GDM1 (cell line): Measurements from ENCODE around the gene HDAC9.
A peak's percentile ranks its signal among the peaks of the same experiment; 100 is the strongest.

Source experiments
- DNase-seq: peaks from one replicate; lab custom pipeline; 2025; lab: John Stamatoyannopoulos, UW

The HDAC9 gene

DNA sequence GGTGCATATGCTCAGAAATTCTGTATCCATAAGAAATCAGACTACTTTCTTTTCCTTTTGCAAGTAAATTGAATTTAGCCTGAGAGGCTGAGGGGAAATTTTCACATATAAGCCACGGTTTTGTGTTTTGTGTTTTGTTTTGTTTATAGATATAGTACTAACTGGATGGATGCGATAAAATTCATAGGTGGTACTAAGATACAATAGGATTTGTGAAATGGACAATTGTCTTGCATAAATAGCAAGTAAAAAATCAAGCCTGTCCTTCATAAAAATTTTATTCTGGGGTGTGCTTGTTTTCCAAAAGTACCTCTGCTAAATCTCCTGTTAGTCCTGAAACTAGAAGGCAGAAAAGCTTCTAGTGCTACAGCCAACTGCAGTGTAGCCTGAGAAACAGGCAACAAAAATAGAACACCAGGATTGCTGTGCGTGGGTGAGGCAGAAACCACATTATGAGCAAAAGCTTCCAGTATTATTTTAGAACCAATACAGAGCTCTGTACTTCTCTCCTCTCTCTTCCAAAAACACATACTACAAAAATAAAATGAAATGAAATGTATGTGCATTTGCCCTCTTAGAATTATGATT, 634 bp upstream of the HDAC9 start:
- peak; percentile 5 for DNase-seq

- DNase-seq: no peak
These were observed 772 bp downstream of the HDAC9 start for GRCh38 chr7:18496341-18496700.

- DNase-seq: no peak
These were observed 1.5 kb downstream of the HDAC9 start for GRCh38 chr7:18497082-18497481.

- no peak for DNase-seq
These were observed 2.3 kb downstream of the HDAC9 start for GRCh38 chr7:18497800-18498199.

- no peak for DNase-seq
These were observed 2.8 kb downstream of the HDAC9 start for GRCh38 chr7:18498341-18498740.

- DNase-seq: no peak
These were observed 4.0 kb downstream of the HDAC9 start for GRCh38 chr7:18499407-18500177.

- no peak for DNase-seq
These were observed 7.7 kb downstream of the HDAC9 start for GRCh38 chr7:18503126-18503866.

- no peak for DNase-seq
These were observed 9.4 kb downstream of the HDAC9 start for GRCh38 chr7:18504965-18505364.

DNA sequence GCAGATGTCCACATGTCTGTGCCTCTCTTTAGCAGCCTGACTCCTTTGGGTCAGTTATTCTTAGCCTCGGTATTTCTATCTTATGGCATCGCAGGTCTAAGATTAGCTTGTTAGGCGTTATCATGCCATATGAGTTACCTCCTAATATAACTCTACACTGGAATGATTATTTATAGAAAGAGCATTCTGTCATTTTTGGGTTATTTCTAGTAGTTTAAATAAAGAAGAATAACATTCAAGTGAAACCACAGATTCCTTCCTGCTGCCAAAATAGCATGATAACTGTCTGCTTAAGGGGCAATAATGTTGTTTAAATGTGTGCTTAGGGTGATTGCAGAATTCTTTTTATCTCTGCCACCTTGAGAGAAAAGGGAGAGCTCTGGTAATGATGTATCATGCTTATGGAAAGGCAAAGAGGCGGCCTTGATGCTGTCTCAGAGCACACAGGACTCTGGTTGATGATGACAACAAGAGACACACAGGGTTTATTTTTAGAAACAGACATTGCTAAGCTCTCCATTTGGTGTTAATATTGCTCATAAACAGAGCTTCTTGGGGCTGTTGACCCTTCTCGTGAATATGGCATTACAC, 10.4 kb downstream of the HDAC9 start:
- no peak for DNase-seq

GRCh38 chr7:18508443-18509427, 13.2 kb downstream of the HDAC9 start:
- no peak for DNase-seq

GRCh38 chr7:18509481-18509880, 13.9 kb downstream of the HDAC9 start:
- DNase-seq: no peak

DNA sequence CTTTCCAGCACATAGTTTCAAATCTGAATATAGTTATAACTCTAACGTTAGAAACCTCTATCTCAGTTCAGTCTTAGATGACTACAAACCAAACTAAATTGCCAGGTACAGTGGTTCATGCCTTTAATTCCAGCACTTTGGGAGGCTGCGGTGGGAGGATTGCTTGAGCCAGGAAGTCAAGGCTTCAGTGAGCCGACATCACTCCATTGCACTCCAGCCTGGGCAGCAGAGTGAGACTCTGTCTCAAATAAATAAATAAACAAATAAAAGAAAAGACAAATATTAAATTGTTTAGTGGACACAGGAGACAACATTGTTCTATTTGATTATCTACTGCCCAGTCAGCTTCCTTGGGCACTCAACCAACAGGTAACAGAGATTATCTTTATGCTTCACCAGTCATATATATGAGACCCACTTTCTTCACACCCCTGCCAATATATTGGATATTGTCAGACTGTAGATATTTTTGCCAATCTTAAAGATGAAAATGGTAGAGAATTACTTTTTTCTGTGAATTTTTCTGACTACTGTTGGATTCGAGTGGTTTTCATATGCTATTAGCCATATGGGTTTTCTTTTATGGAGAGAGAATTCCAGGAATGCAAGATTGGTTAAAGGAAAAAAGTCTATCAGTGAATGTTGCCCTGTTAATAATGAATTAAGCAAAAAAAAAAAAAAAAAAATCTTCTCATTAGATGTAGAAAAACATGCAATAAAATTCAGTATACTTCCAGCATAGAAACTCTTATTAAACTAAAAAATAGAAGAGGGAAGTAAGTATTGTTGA, 16.0 kb downstream of the HDAC9 start:
- no peak for DNase-seq

DNA sequence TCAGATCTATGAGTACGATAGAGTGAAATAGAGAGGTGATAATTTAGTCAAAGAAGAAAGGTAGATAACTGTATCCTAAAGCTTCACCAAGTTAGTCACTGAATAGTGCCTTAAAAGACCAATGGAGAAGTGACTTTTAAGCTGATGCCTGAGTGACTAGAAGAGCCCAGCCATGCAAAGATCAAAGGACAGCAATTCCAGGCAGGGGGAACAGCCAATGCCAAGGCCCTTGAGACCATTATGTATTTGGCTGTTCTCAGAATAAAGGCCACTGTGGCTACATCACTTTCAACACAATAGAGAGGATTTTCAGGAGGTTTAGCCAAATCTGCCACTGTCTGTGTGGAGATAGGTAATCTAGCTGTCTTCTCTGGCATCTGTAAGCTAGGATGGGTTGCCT, 17.8 kb downstream of the HDAC9 start:
- no peak for DNase-seq

- no peak for DNase-seq
These were observed 19.5 kb downstream of the HDAC9 start for GRCh38 chr7:18515067-18515466.

GRCh38 chr7:18517646-18518045, 22.1 kb downstream of the HDAC9 start:
- no peak for DNase-seq

DNA sequence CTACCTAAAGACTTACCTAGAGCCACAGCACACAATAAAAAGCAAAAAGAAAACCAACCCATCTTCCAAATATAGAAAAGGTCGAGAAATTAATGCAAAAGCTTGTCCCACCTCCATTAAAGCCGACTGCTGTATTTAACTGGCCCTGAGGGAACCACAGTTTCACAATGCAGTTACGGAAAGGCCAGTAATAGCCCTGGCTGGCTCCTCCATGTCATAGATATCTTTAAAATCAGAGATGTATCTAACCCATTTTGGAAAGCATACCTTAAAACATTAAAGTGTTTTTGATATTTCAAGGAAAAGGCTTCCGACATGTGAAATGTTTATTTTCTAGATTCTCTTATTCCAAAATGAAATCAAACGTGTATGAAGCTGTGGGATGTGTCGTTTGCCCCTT, 23.0 kb downstream of the HDAC9 start:
- no peak for DNase-seq

DNA sequence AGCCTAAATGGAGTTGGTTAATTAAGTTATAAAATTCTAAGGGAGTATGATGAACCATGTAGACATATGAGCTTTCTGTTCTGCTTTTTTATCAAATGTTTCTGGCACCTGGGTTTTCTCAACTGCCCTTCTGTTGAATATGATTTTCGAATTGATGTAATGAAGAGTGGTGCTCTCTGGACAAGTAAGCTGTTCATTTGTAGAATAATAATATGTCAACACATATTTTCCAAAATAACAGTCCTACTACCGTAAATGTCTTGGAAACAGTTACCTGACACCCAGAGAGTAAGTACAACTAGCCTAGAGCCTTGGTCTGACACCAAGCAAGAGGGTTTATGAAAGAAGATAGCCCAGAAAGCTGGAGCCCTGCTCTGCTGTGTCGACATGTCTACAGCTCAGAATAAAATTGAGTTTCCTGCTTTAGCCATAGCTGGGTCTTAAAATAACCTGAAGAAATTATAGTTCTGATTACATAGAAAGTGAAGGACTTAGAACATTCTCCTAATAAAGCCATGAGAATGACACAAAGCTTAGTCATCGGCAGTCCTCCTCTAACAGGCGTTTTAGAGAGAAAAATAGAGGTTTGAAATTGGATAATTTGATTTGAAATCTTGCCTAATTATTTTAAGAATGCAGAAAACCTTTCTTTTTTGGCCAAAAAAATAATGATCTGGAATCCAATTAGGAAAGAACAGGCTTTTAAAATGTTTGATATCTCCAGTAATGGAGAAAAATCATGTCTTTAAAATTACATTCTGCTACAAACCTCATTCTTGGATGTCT, 25.1 kb downstream of the HDAC9 start:
- DNase-seq: no peak

GRCh38 chr7:18521236-18521589, 25.7 kb downstream of the HDAC9 start:
- DNase-seq: no peak

- no peak for DNase-seq
These were observed 26.5 kb downstream of the HDAC9 start for GRCh38 chr7:18521945-18522566.

- no peak for DNase-seq
These were observed 28.7 kb downstream of the HDAC9 start for GRCh38 chr7:18524248-18524647.
